Dendritic cell treated with granulocyte-macrophage colony-stimulating factor and Interleukin-4, amounts not matched to agents 40 ng/mL and 50 ng/mL, for 4 days (primary cell): ENCODE measurements around the gene RBMS3.
"Not testable (repeated sequence)": the region's sequence is repeated elsewhere in the genome, so short reads cannot be mapped to it uniquely, and the experiment has no call there.

ENCODE experiments used
- H3K27ac Mint-ChIP-seq: one replicate; pipeline ENCODE4 v1.8.0; 2022; ENCODE audit warnings: mild to moderate bottlenecking, mixed read lengths
- H3K27me3 Mint-ChIP-seq: one replicate; pipeline ENCODE4 v1.8.0; 2022; ENCODE audit warnings: mild to moderate bottlenecking, mixed read lengths
- H3K36me3 Mint-ChIP-seq: one replicate; pipeline ENCODE4 v1.8.0; 2022; ENCODE audit warnings: low read depth, mixed read lengths
- H3K4me1 Mint-ChIP-seq: one replicate; pipeline ENCODE4 v1.8.0; 2022; ENCODE audit warnings: low read depth, mixed read lengths
- H3K4me3 Mint-ChIP-seq: one replicate; pipeline ENCODE4 v1.8.0; 2022; ENCODE audit warnings: mild to moderate bottlenecking, moderate library complexity, mixed read lengths
- H3K9me3 Mint-ChIP-seq: one replicate; pipeline ENCODE4 v1.8.0; 2022; ENCODE audit warnings: mixed read lengths
- intact Hi-C: fragments of 100-400 bp; cut with micrococcal nuclease; formaldehyde crosslinking; loops from one replicate; pipeline ENCODE4 v1.15.0; 2022

The RBMS3 gene

GRCh38 chr3:29348316-29348715, 67.4 kb downstream of the RBMS3 start:
- no peaks in the 10 kb centered on the region for H3K36me3 Mint-ChIP-seq
- intact Hi-C loops, result no loop called here
- no peaks in the 10 kb centered on the region for H3K27me3 Mint-ChIP-seq
- H3K9me3 Mint-ChIP-seq, result no peaks in the 10 kb centered on the region
- no peak overlapping the region for H3K4me3 Mint-ChIP-seq
- no peaks in the 10 kb centered on the region for H3K4me1 Mint-ChIP-seq
- H3K27ac Mint-ChIP-seq, result no peak overlapping the region

- Mint-ChIP-seq H3K4me3 (no peak overlapping the region), H3K36me3 (no peaks in the 10 kb centered on the region), H3K9me3 (no peaks in the 10 kb centered on the region), H3K27me3 (no peaks in the 10 kb centered on the region), H3K4me1 (no peaks in the 10 kb centered on the region), H3K27ac (no peak overlapping the region)
- intact Hi-C loops, result no loop called here
Measured at GRCh38 chr3:29349049-29349448, 68.2 kb downstream of the RBMS3 start.

- intact Hi-C loops, result no loop called here
- H3K27me3 Mint-ChIP-seq, result no peaks in the 10 kb centered on the region
- H3K9me3 Mint-ChIP-seq, result no peaks in the 10 kb centered on the region
- H3K4me1 Mint-ChIP-seq, result no peaks in the 10 kb centered on the region
- H3K36me3 Mint-ChIP-seq, result no peaks in the 10 kb centered on the region
- no peak overlapping the region for H3K4me3 Mint-ChIP-seq
- H3K27ac Mint-ChIP-seq, result no peak overlapping the region
Measured at GRCh38 chr3:29353807-29354206, 72.9 kb downstream of the RBMS3 start.

DNA sequence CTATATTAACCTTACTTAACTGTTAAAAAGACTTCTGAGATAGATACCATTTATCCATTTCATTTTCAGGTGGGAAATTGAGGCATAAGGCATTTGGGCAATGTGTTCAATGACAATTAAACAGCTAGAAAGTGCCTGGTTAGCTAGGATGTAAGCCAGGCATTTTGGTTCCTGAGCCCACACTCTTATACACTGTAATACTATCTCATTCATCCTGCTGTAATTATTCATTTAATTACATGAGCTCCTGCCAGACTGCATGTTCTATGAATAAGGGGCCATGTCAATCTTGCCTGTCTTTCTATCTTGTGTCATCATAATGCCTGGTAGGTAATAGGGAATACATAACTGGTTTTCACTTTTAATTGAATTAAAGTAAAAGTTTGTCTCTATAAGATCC, 74.0 kb downstream of the RBMS3 start:
- H3K4me3 Mint-ChIP-seq, result no peak overlapping the region
- H3K9me3 Mint-ChIP-seq, result no peaks in the 10 kb centered on the region
- H3K36me3 Mint-ChIP-seq, result no peaks in the 10 kb centered on the region
- intact Hi-C loops, result no loop called here
- no peaks in the 10 kb centered on the region for H3K27me3 Mint-ChIP-seq
- H3K4me1 Mint-ChIP-seq, result peaks cover 3% of the 10 kb centered on the region
- H3K27ac Mint-ChIP-seq, result no peak overlapping the region

DNA sequence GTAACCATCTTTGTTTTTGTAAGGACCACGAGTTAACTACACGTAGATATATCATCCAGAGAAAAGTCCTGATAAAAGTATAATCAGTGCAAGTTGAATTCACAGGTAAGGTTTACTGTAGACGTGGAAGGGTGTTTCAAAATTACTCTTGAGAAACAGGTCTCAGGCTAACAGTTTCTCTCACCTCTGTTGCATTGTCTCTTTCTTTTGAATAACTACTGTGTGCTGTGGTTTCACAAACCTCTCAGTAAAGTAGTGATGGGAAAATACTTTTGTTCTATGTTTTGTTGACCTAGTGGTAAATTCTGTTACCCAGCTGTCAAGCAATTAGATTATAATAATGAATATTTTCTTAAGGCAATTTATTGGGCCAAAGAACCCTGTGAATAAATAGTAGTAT, 75.2 kb downstream of the RBMS3 start:
- no peak overlapping the region for H3K27ac Mint-ChIP-seq
- H3K27me3 Mint-ChIP-seq, result no peaks in the 10 kb centered on the region
- no peaks in the 10 kb centered on the region for H3K9me3 Mint-ChIP-seq
- H3K4me1 Mint-ChIP-seq, result peaks cover 15% of the 10 kb centered on the region
- no peaks in the 10 kb centered on the region for H3K36me3 Mint-ChIP-seq
- intact Hi-C loops, result no loop called here
- H3K4me3 Mint-ChIP-seq, result no peak overlapping the region

DNA sequence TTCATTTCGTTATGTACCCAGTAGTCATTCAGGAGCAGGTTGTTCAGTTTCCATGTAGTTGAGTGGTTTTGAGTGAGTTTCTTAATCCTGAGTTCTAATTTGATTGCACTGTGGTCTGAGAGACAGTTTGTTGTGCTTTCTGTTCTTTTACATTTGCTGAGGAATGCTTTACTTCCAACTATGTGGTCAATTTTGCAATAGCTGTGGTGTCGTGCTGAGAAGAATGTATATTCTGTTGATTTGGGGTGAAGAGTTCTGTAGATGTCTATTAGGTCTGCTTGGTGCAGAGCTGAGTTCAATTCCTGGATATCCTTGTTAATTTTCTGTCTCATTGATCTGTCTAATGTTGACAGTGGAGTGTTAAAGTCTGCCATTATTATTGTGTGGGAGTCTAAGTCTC, 79.4 kb downstream of the RBMS3 start:
- H3K9me3 Mint-ChIP-seq, intact Hi-C loops, H3K27me3 Mint-ChIP-seq, H3K36me3 Mint-ChIP-seq, H3K4me3 Mint-ChIP-seq, H3K27ac Mint-ChIP-seq: not testable (repeated sequence)
- peaks cover 23% of the 10 kb centered on the region for H3K4me1 Mint-ChIP-seq

DNA sequence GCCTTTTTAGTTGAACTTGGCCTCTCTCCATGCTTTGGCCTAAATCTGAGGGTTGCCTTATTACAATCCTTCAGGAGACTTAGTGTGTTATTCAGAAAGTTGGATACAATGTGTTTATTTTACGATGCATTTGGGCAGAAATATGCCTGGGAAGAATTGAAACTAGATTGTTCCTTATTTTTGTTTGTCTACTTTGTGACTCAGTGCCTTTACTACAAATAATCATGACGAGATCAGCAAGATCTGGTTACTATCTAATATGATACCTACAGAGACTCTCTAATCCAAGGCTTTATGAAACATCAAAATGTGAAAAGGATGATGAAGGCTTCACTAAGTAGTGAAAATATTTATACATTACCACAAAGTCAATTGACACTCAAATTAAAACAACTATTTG, 82.2 kb downstream of the RBMS3 start:
- Mint-ChIP-seq H3K4me3 (no peak overlapping the region), H3K36me3 (no peaks in the 10 kb centered on the region), H3K27ac (no peak overlapping the region), H3K9me3 (no peaks in the 10 kb centered on the region), H3K27me3 (no peaks in the 10 kb centered on the region), H3K4me1 (peaks cover 28% of the 10 kb centered on the region)
- intact Hi-C loops, result no loop called here

- Mint-ChIP-seq H3K27me3 (no peaks in the 10 kb centered on the region), H3K4me1 (peaks cover 5% of the 10 kb centered on the region), H3K9me3 (no peaks in the 10 kb centered on the region), H3K27ac (no peak overlapping the region), H3K36me3 (no peaks in the 10 kb centered on the region), H3K4me3 (no peak overlapping the region)
- intact Hi-C loops, result no loop called here
Measured at GRCh38 chr3:29370021-29370420, 89.2 kb downstream of the RBMS3 start.

DNA sequence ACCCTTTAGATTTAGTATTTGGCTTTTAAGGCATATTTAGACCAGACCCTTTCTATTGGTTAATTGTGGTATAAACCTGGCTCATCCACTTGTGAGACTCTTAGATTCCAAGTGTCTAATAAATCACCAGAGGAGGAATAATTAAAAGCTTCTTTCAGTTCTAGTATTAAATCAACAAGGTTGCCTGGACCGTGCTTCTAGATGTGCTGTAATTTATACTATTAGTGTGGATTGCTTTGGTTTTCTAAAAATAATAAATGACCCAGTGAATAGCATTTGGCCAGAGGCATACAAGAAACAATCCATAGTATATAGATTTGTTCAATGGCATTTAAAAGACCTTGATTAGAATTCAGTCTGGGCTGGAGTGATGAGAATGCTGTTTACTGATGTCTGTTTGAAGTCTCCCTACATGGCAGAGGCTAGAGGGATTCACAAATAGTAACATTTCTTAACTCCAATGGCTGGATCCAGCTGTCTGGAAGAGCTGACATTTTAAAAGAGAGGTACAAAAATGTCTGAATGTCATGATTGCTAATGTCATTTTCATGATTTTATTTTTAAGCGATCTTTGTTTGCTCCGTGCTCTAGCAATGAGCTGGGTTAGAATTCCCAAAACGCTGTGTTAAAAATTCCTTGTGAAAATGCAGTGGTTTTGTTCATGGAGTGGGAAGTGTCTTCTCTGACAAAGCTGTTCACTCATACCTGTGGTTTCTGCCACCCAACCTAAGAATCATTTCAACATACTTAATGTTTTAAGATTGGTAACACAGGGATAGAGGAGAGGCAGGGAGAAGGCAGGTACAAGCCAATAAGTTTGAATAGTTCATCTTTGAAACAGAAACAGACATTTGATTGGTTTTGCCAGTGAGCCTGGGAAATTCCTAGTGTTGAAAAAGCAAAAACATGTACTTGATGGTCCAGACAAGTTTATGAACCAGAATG, 89.9 kb downstream of the RBMS3 start:
- H3K4me1 Mint-ChIP-seq, result peaks cover under 1% of the 10 kb centered on the region
- H3K9me3 Mint-ChIP-seq, result no peaks in the 10 kb centered on the region
- no peaks in the 10 kb centered on the region for H3K27me3 Mint-ChIP-seq
- intact Hi-C loops, result no loop called here
- no peak overlapping the region for H3K4me3 Mint-ChIP-seq
- H3K27ac Mint-ChIP-seq, result no peak overlapping the region
- no peaks in the 10 kb centered on the region for H3K36me3 Mint-ChIP-seq

DNA sequence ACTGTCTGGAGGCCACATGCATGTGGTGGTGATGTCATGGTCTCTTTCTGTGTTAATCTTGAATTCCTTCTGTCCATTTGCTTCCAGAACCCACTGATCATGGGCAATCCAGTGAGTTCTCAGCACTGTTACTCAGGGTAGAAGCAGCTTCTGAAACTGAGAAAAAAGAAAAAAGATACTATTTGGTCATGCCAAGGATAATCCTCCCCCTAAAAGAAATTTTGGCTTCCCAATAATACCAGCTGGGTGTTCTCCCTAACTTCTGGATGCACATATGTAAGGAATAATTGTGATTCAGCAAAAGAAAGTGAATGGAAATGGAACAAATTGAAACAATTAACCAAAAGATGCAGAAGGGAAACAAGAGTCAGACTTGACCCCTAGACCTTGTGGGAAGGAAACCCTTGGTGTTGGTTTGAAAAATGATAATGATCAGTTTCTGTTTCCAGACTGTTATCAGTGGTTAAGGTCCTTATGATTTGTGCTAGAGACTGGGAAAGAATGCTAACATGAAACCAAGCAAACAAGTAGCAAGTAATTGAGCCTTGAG, 92.3 kb downstream of the RBMS3 start:
- Mint-ChIP-seq H3K27ac (no peak overlapping the region), H3K36me3 (no peaks in the 10 kb centered on the region), H3K9me3 (no peaks in the 10 kb centered on the region), H3K4me3 (no peak overlapping the region), H3K27me3 (no peaks in the 10 kb centered on the region), H3K4me1 (no peaks in the 10 kb centered on the region)
- intact Hi-C loops, result no loop called here

GRCh38 chr3:29374226-29374625, 93.4 kb downstream of the RBMS3 start:
- intact Hi-C loops, result no loop called here
- no peaks in the 10 kb centered on the region for H3K36me3 Mint-ChIP-seq

GRCh38 chr3:29379097-29379496, 98.2 kb downstream of the RBMS3 start:
- no peaks in the 10 kb centered on the region for H3K9me3 Mint-ChIP-seq
- no peak overlapping the region for H3K27ac Mint-ChIP-seq
- intact Hi-C loops, result no loop called here
- no peaks in the 10 kb centered on the region for H3K36me3 Mint-ChIP-seq
- H3K4me3 Mint-ChIP-seq, result no peak overlapping the region
- peaks cover 6% of the 10 kb centered on the region for H3K4me1 Mint-ChIP-seq
- H3K27me3 Mint-ChIP-seq, result no peaks in the 10 kb centered on the region

More at GRCh38 chr3:29374226-29374625, 93.4 kb downstream of the RBMS3 start:
- no peaks in the 10 kb centered on the region for H3K27me3 Mint-ChIP-seq
- no peak overlapping the region for H3K27ac Mint-ChIP-seq
- no peaks in the 10 kb centered on the region for H3K9me3 Mint-ChIP-seq
- H3K4me1 Mint-ChIP-seq, result no peaks in the 10 kb centered on the region
- no peak overlapping the region for H3K4me3 Mint-ChIP-seq

DNA sequence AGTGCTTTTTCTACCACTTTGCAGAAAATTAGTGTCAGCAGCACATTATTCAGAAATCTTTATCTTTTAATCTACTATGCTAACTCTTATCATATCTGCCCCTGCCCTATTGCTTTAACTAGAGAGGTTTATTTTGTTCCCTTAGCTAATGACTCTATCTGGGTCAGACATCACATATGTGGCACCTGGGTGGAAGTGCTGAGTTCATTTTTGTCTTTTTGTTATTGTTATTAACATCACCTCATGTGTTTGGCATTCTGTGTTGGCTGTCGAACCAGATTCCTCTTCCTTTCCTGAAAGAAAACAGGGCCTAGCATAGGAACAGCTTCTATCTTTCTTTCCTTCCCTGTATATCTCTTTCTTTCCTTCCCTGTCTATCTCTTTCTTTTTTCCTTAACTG, 100.7 kb downstream of the RBMS3 start:
- H3K27me3 Mint-ChIP-seq, result no peaks in the 10 kb centered on the region
- no peaks in the 10 kb centered on the region for H3K36me3 Mint-ChIP-seq
- intact Hi-C loops, result no loop called here
- no peak overlapping the region for H3K27ac Mint-ChIP-seq
- peaks cover 6% of the 10 kb centered on the region for H3K4me1 Mint-ChIP-seq
- no peaks in the 10 kb centered on the region for H3K9me3 Mint-ChIP-seq
- no peak overlapping the region for H3K4me3 Mint-ChIP-seq

DNA sequence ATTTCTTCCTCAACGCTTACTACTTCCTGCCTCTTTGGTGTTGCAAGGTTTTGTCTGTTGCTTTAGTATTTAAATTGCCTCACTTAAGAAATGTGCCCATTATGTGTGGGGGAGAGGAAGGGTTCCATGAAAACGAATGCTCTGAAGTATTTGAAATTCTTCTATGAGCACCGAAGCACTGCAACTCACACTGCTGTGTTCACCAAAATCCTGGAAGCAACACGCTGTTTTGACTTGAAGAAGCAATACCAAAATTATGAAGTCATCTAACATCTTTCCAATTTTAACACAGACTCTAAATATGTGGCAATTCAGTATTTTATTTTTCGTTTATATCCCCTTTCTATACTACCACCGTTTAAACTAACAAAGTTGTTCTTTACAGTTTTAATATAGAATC, 101.5 kb downstream of the RBMS3 start:
- H3K4me1 Mint-ChIP-seq, result peaks cover 6% of the 10 kb centered on the region
- no peak overlapping the region for H3K27ac Mint-ChIP-seq
- intact Hi-C loops, result no loop called here
- H3K9me3 Mint-ChIP-seq, result no peaks in the 10 kb centered on the region
- no peak overlapping the region for H3K4me3 Mint-ChIP-seq
- no peaks in the 10 kb centered on the region for H3K27me3 Mint-ChIP-seq
- no peaks in the 10 kb centered on the region for H3K36me3 Mint-ChIP-seq

- intact Hi-C loops, result no loop called here
- Mint-ChIP-seq H3K36me3 (no peaks in the 10 kb centered on the region), H3K27ac (no peak overlapping the region), H3K27me3 (no peaks in the 10 kb centered on the region), H3K9me3 (no peaks in the 10 kb centered on the region), H3K4me1 (peaks cover 6% of the 10 kb centered on the region), H3K4me3 (no peak overlapping the region)
Measured at GRCh38 chr3:29382845-29383244, 102.0 kb downstream of the RBMS3 start.
